H1 (cell line): Measurements from ENCODE around the gene MRPL28. TPM values are rescaled to one million over a fixed set of nuclear protein-coding genes. Genes with fewer than 3 reads are reported as not detected.

Source experiments
- CTCF ChIA-PET: fragments of 300-600 bp; sonication (Branson Sonifier 250); formaldehyde crosslinking; loops from one replicate; lab custom pipeline; 2021; ENCODE audit not compliant: partially characterized antibody; lab: Charles Lee
- POLR2A ChIA-PET: fragments of 300-600 bp; sonication (Branson Sonifier 250); formaldehyde crosslinking; loops from one replicate; lab custom pipeline; 2021; ENCODE audit warnings: inconsistent platforms; ENCODE audit not compliant: partially characterized antibody; lab: Charles Lee
- DNase-seq, 2 experiments: peaks; one replicate each; pipeline versions ENCODE4 v3.0.0 to v3.0.0-alpha.2; 2010 to 2022; ENCODE audit warnings: low spot score in 2 of 2, low read depth in 1 of 2, mixed read lengths in 1 of 2
- FAIRE-seq: peaks from 2 replicates; lab custom pipeline; 2011; peaks lifted over from hg19 to GRCh38; lab: Jason Lieb, UNC
- H2AFZ ChIP-seq: 2 replicates; pipeline ENCODE4 v1.8.1; 2012; ENCODE audit warnings: low read length, inconsistent platforms
- H2AK5ac ChIP-seq: 2 replicates; pipeline ENCODE4 v1.6.1; 2013; ENCODE audit warnings: low read depth, low read length
- H2BK120ac ChIP-seq: replicated peaks from 2 replicates; pipeline ENCODE3; 2013; ENCODE audit warnings: low read depth, low read length, inconsistent platforms
- H2BK12ac ChIP-seq: 2 replicates; pipeline ENCODE4 v1.6.1; 2013; ENCODE audit warnings: low read depth, low read length
- H2BK15ac ChIP-seq: 2 replicates; pipeline ENCODE4 v1.6.1; 2013; ENCODE audit warnings: low read length
- H2BK20ac ChIP-seq: 2 replicates; pipeline ENCODE4 v1.6.1; 2013; ENCODE audit warnings: low read length
- H2BK5ac ChIP-seq: 2 replicates; pipeline ENCODE4 v1.6.1; 2013; ENCODE audit warnings: low read depth, low read length
- H3K14ac ChIP-seq: 2 replicates; pipeline ENCODE4 v1.6.1; 2013; ENCODE audit warnings: inconsistent platforms; ENCODE audit not compliant: insufficient read length
- H3K18ac ChIP-seq: 2 replicates; pipeline ENCODE4 v1.6.1; 2013; ENCODE audit warnings: low read length; ENCODE audit errors: extremely low read depth
- H3K23ac ChIP-seq: 2 replicates; pipeline ENCODE4 v1.6.1; 2013; ENCODE audit warnings: inconsistent platforms; ENCODE audit not compliant: insufficient read length
- H3K23me2 ChIP-seq: 2 replicates; pipeline ENCODE4 v1.6.1; 2013; ENCODE audit warnings: low read depth, low read length
- H3K27ac ChIP-seq: 2 replicates; pipeline ENCODE4 v1.6.1; 2011; ENCODE audit warnings: low read depth, low read length, inconsistent platforms
- H3K27me3 ChIP-seq, 4 experiments: replicated peaks in 1 of 4; 1 replicate in 1 of 4; 2 replicates in 3 of 4; pipeline versions ENCODE4 v1.6.1 to v1.8.1; 2011 to 2013; ENCODE audit warnings: low read length in 3 of 4, mild to moderate bottlenecking in 3 of 4, inconsistent platforms in 2 of 4, mixed read lengths in 2 of 4, moderate library complexity in 1 of 4; ENCODE audit not compliant: control insufficient read depth in 3 of 4, insufficient read depth in 3 of 4; ENCODE audit errors: extremely low read depth in 1 of 4
- H3K36me3 ChIP-seq, 4 experiments: 2 replicates each; pipeline versions ENCODE4 v1.6.1 to v1.8.1; 2011 to 2013; ENCODE audit warnings: mild to moderate bottlenecking in 4 of 4, low read length in 3 of 4, moderate library complexity in 2 of 4, control low read depth in 1 of 4, inconsistent platforms in 1 of 4; ENCODE audit not compliant: insufficient read depth in 4 of 4, control insufficient read depth in 2 of 4
- H3K4ac ChIP-seq: replicated peaks from 2 replicates; pipeline ENCODE3; 2013; ENCODE audit warnings: low read length, low read depth, mixed read lengths, inconsistent platforms; ENCODE audit not compliant: insufficient read length
- H3K4me1 ChIP-seq, 4 experiments: replicated peaks in 1 of 4; 1 replicate in 1 of 4; 2 replicates in 3 of 4; pipeline versions ENCODE4 v1.6.1 to v1.8.1; 2011 to 2013; ENCODE audit warnings: low read length in 3 of 4, inconsistent platforms in 2 of 4, mixed read lengths in 1 of 4; ENCODE audit not compliant: insufficient read depth in 4 of 4, control insufficient read depth in 3 of 4
- H3K4me2 ChIP-seq, 2 experiments: 2 replicates each; pipeline versions ENCODE4 v1.6.1 to v1.8.1; 2011 to 2013; ENCODE audit warnings: low read depth in 2 of 2, low read length in 2 of 2, control low read depth in 1 of 2, inconsistent platforms in 1 of 2, mild to moderate bottlenecking in 1 of 2; ENCODE audit not compliant: insufficient read depth in 1 of 2
- H3K4me3 ChIP-seq, 4 experiments: fragments of 200-600, 300-600 bp in 1 of 4; sonication (generic), shearing (Covaris generic), sonication (Bioruptor Twin) in 1 of 4; 2 replicates each; pipeline versions ENCODE4 v1.5.1 to v1.8.1; 2011 to 2016; ENCODE audit warnings: low read length in 4 of 4, low read depth in 3 of 4, control low read depth in 2 of 4, inconsistent platforms in 2 of 4, mild to moderate bottlenecking in 2 of 4, mixed read lengths in 1 of 4, moderate library complexity in 1 of 4; ENCODE audit not compliant: insufficient read depth in 2 of 4; ENCODE audit errors: extremely low read depth in 1 of 4
- H3K56ac ChIP-seq: replicated peaks from 2 replicates; pipeline ENCODE3; 2013; ENCODE audit warnings: low read depth, mild to moderate bottlenecking, mixed read lengths, low read length, inconsistent platforms; ENCODE audit not compliant: insufficient read length
- H3K79me1 ChIP-seq: 2 replicates; pipeline ENCODE4 v1.6.1; 2013; ENCODE audit warnings: low read depth, low read length, control low read depth
- H3K79me2 ChIP-seq, 2 experiments: 2 replicates each; pipeline versions ENCODE4 v1.6.1 to v1.8.1; 2012 to 2013; ENCODE audit warnings: low read length in 2 of 2, mild to moderate bottlenecking in 2 of 2, inconsistent platforms in 1 of 2; ENCODE audit not compliant: insufficient read depth in 2 of 2, control insufficient read depth in 1 of 2
- H3K9ac ChIP-seq, 4 experiments: replicated peaks in 1 of 4; 1 replicate in 1 of 4; 2 replicates in 3 of 4; pipeline versions ENCODE4 v1.6.1 to v1.8.1; 2011 to 2013; ENCODE audit warnings: low read depth in 3 of 4, low read length in 3 of 4, control low read depth in 2 of 4, mild to moderate bottlenecking in 2 of 4, moderate library complexity in 2 of 4, inconsistent platforms in 1 of 4; ENCODE audit errors: extremely low read depth in 1 of 4
- H3K9me3 ChIP-seq, 2 experiments: 2 replicates each; pipeline versions ENCODE4 v1.6.1 to v1.8.1; 2012 to 2013; ENCODE audit warnings: mild to moderate bottlenecking in 2 of 2, moderate library complexity in 2 of 2, control low read depth in 1 of 2, inconsistent platforms in 1 of 2, low read depth in 1 of 2, low read length in 1 of 2, mixed read lengths in 1 of 2; ENCODE audit not compliant: insufficient read depth in 2 of 2
- H4K20me1 ChIP-seq, 2 experiments: replicated peaks in 1 of 2; 2 replicates each; pipeline versions ENCODE3 to v1.8.1; 2011 to 2013; ENCODE audit warnings: inconsistent platforms in 2 of 2, low read length in 2 of 2, mild to moderate bottlenecking in 1 of 2; ENCODE audit not compliant: insufficient read depth in 2 of 2, control insufficient read depth in 1 of 2
- H4K5ac ChIP-seq: 2 replicates; pipeline ENCODE4 v1.6.1; 2013; ENCODE audit warnings: low read length, low read depth, mixed read lengths, inconsistent platforms; ENCODE audit not compliant: insufficient read length
- H4K8ac ChIP-seq: 2 replicates; pipeline ENCODE4 v1.8.0; 2013; ENCODE audit warnings: mild to moderate bottlenecking, moderate library complexity, low read length, inconsistent platforms; ENCODE audit not compliant: insufficient read depth; ENCODE audit errors: extremely low read depth
- H4K91ac ChIP-seq: replicated peaks from 2 replicates; pipeline ENCODE3; 2013; ENCODE audit warnings: low read length, mixed read lengths, inconsistent platforms; ENCODE audit not compliant: insufficient read length
- BACH1 ChIP-seq: IDR thresholded peaks from 2 replicates; pipeline ENCODE4 v1.6.1; 2012; ENCODE audit warnings: low read length, improper control_type of control experiment
- CEBPB ChIP-seq: IDR thresholded peaks from 2 replicates; pipeline ENCODE4 v1.6.1; 2012; ENCODE audit warnings: low read depth, low read length
- CHD2 ChIP-seq: IDR thresholded peaks from 2 replicates; pipeline ENCODE4 v1.6.1; 2012; ENCODE audit warnings: low read length, improper control_type of control experiment
- CTBP2 ChIP-seq: IDR thresholded peaks from 2 replicates; pipeline ENCODE4 v1.7.0; 2011; ENCODE audit warnings: borderline replicate concordance, mild to moderate bottlenecking, moderate library complexity, mixed read lengths, low read length; ENCODE audit not compliant: insufficient read depth, insufficient read length
- GABPA ChIP-seq: IDR thresholded peaks from 2 replicates; pipeline ENCODE4 v1.6.1; 2011; ENCODE audit warnings: mild to moderate bottlenecking, low read length, moderate library complexity, borderline replicate concordance; ENCODE audit not compliant: insufficient read depth
- HDAC6 ChIP-seq: IDR thresholded peaks from one replicate; pipeline ENCODE4 v1.7.1; 2012; ENCODE audit warnings: low read depth, mild to moderate bottlenecking, inconsistent platforms, low read length, moderate library complexity
- KDM1A ChIP-seq: fragments of 200-600, 300-600 bp; sonication (generic); IDR thresholded peaks from 2 replicates; pipeline ENCODE4 v1.7.1; 2016; ENCODE audit warnings: mild to moderate bottlenecking, low read length, borderline replicate concordance
- POLR2A ChIP-seq, 2 experiments: IDR thresholded peaks; 1 replicate in 1 of 2; 2 replicates in 1 of 2; pipeline ENCODE4 v1.6.1; 2011; ENCODE audit warnings: low read depth in 2 of 2, low read length in 2 of 2, mild to moderate bottlenecking in 2 of 2; ENCODE audit errors: control extremely low read depth in 1 of 2
- RAD21 ChIP-seq, 2 experiments: IDR thresholded peaks in 1 of 2; conservative IDR thresholded peaks in 1 of 2; 2 replicates each; pipeline ENCODE4 v1.6.1; 2011; ENCODE audit warnings: low read depth in 2 of 2, low read length in 2 of 2, improper control_type of control experiment in 1 of 2, inconsistent platforms in 1 of 2, mild to moderate bottlenecking in 1 of 2, moderate library complexity in 1 of 2
- RFX5 ChIP-seq: IDR thresholded peaks from 2 replicates; pipeline ENCODE4 v1.6.1; 2011; ENCODE audit warnings: low read depth, low read length, improper control_type of control experiment, borderline replicate concordance
- ZNF274 ChIP-seq: IDR thresholded peaks from 2 replicates; pipeline ENCODE4 v1.7.0; 2012; ENCODE audit warnings: low read length, borderline replicate concordance; ENCODE audit errors: extremely low read depth
- WGBS, 2 experiments: shearing (Covaris generic) in 1 of 2; methylation state at CpG; one replicate each; pipeline versions ENCODE4 v1.1.6 to v1.1.7; 2013 to 2015; ENCODE audit warnings: low lambda C conversion rate in 2 of 2, mixed read lengths in 2 of 2, inconsistent platforms in 1 of 2, low coverage in 1 of 2, missing lambda C conversion rate in 1 of 2; ENCODE audit not compliant: insufficient replicate concordance in 2 of 2, insufficient coverage in 1 of 2, insufficient read length in 1 of 2; ENCODE audit errors: extremely low coverage in 1 of 2, missing lambda C conversion rate in 1 of 2; 5-methylcytosine and 5-hydroxymethylcytosine counted together
- polyA plus RNA-seq, 7 experiments: library from polyadenylated mRNA; depleted of rRNA in 3 of 7; stranded (reverse) in 5 of 7; unstranded in 2 of 7; fragments of >200 nt in 5 of 7; fragments of 200-250 nt in 2 of 7; gene quantifications; 1 replicate in 5 of 7; 2 replicates in 1 of 7; 4 replicates in 1 of 7; pipeline versions ENCODE4 v1.2.1 to v1.2.3, GENCODE V29; 2011 to 2013; ENCODE audit warnings: missing spikeins in 2 of 7, mixed read lengths in 2 of 7
- total RNA-seq: library from RNA; stranded (reverse); fragmentation: NEBNext Ultra II Directional; extraction: Animal tissue kit (Norgen Biotek cat#: 25700); gene quantifications from 2 replicates; pipeline ENCODE4 v1.2.1, GENCODE V29; 2021
- TF ChIP-seq, protein P1 (sequence below): IDR thresholded peaks from 2 replicates; pipeline ENCODE4 v1.6.1; 2012; ENCODE audit warnings: low read length, inconsistent platforms

The MRPL28 gene
- total and polyA plus RNA-seq, 2 of the 8 experiments (the other 6 are each of a cell fraction or from before 2014, with no cell fraction given): 88.9 to 188 TPM

DNA sequence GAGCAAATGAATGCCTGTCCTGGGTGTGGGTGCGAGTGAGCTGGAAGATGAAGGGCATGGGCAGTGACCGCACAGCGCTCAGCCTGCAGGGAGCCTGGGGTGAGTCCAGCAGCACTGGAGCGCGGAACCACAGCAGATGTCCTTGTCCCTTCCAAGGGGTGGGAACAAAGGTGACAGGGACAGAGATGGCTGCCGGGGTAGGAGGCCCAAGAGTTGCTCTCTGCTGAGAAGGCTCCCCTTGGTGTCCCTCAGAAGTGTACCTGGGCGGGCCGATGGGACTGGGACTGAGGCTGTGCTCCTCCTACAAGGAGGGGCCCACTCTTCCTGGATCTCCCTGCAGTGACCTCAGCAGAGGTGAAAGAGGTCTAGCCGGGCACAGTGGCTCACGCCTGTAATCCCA is 19.0 kb upstream of the MRPL28 start:
- Histone ChIP-seq H3K4ac (no peak overlapping the region), H3K79me2 (no peaks in the 10 kb centered on the region), H3K9ac (no peak overlapping the region), H2BK12ac (no peak overlapping the region), H3K23me2 (no peaks in the 10 kb centered on the region), H3K9me3 (peaks cover 0 to 5% of the 10 kb centered on the region in 2 experiments; a peak in 2 of 4 replicates), H3K27ac (no peak overlapping the region), H3K18ac (no peak overlapping the region), H3K79me1 (no peaks in the 10 kb centered on the region), H3K56ac (no peak overlapping the region), H4K20me1 (no peaks in the 10 kb centered on the region), H3K4me2 (no peak overlapping the region), H4K5ac (no peak overlapping the region), H3K4me1 (peaks cover 0 to under 1% (median under 1%) of the 10 kb centered on the region in 4 experiments; a peak in 3 of 7 replicates), H4K8ac (no peak overlapping the region), H2BK15ac (no peak overlapping the region), H3K27me3 (no peaks in the 10 kb centered on the region), H2AFZ (no peak overlapping the region), H3K36me3 (no peaks in the 10 kb centered on the region), H3K14ac (no peak overlapping the region), H3K23ac (no peak overlapping the region), H3K4me3 (no peak overlapping the region), H2BK20ac (no peak overlapping the region), H2BK120ac (no peak overlapping the region), H2BK5ac (no peak overlapping the region), H2AK5ac (no peak overlapping the region), H4K91ac (no peak overlapping the region)
- 84% methylated on average over 10 of the region's 10 CpGs; no CpG with 5 or more reads in 1 of the 2 experiments for WGBS, 2 experiments
- CTCF ChIA-PET: interaction anchor here (0.6 to 4.9 kb wide), 4 partner anchors 91 to 131 kb away, joined by 3 to 31 read pairs (median 5); no protein-coding TSS in a partner anchor
- TF ChIP-seq ZNF274 (no peak), CTBP2 (no peak), KDM1A (no peak), POLR2A (IDR thresholded peaks at IDR 0.05; ENCODE audit: control extremely low read depth in 1 of 2, low read depth in 2 of 2, low read length in 2 of 2) (no peak), CEBPB (no peak), CHD2 (no peak), RFX5 (no peak), BACH1 (no peak), RAD21 (IDR thresholded peaks at IDR 0.05 in 1 of 2, conservative IDR thresholded peaks at IDR 0.05 in 1 of 2; ENCODE audit: low read depth in 2 of 2, low read length in 2 of 2) (no peak), HDAC6 (no peak), GABPA (no peak)
- TF ChIP-seq, protein P1, sequence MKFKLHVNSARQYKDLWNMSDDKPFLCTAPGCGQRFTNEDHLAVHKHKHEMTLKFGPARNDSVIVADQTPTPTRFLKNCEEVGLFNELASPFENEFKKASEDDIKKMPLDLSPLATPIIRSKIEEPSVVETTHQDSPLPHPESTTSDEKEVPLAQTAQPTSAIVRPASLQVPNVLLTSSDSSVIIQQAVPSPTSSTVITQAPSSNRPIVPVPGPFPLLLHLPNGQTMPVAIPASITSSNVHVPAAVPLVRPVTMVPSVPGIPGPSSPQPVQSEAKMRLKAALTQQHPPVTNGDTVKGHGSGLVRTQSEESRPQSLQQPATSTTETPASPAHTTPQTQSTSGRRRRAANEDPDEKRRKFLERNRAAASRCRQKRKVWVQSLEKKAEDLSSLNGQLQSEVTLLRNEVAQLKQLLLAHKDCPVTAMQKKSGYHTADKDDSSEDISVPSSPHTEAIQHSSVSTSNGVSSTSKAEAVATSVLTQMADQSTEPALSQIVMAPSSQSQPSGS: no peak
- FAIRE-seq (no peak), DNase-seq (no peak)
- POLR2A ChIA-PET: interaction anchor here (3.2 to 7.3 kb wide), 2 partner anchors 8 to 10 kb away, joined by 11 to 67 read pairs; partner anchors contain the start of gene NME4
